Keratinocyte (primary cell): ENCODE data around the gene TOMM6. TPM values are rescaled to one million over a fixed set of nuclear protein-coding genes. Genes with fewer than 3 reads are reported as not detected.

Experiments used
- DNase-seq: peaks from one replicate; pipeline ENCODE4 v3.0.0-alpha.2; 2011; ENCODE audit warnings: low read depth, missing footprints, low spot score
- FAIRE-seq: peaks from 2 replicates; lab custom pipeline; 2011; peaks lifted over from hg19 to GRCh38; lab: Jason Lieb, UNC
- H2AFZ ChIP-seq: 2 replicates; pipeline ENCODE4 v1.6.0; 2012; ENCODE audit warnings: low read length, control low read depth, inconsistent platforms; ENCODE audit not compliant: control insufficient read depth
- H3K27ac ChIP-seq: 2 replicates; pipeline ENCODE4 v1.5.1; 2011; ENCODE audit warnings: low read length; ENCODE audit not compliant: control insufficient read depth, insufficient read depth
- H3K27me3 ChIP-seq: 3 replicates; pipeline ENCODE4 v1.6.0; 2011; ENCODE audit warnings: low read length; ENCODE audit not compliant: control insufficient read depth, insufficient read depth; ENCODE audit errors: extremely low read depth
- H3K36me3 ChIP-seq, 2 experiments: 2 replicates in 1 of 2; 3 replicates in 1 of 2; pipeline ENCODE4 v1.5.1; 2011; ENCODE audit warnings: low read length in 2 of 2, mild to moderate bottlenecking in 1 of 2; ENCODE audit not compliant: control insufficient read depth in 2 of 2, insufficient read depth in 2 of 2; ENCODE audit errors: extremely low read depth in 1 of 2
- H3K4me1 ChIP-seq: 3 replicates; pipeline ENCODE4 v1.5.1; 2011; ENCODE audit warnings: low read length; ENCODE audit not compliant: control insufficient read depth, insufficient read depth; ENCODE audit errors: extremely low read depth
- H3K4me2 ChIP-seq: 3 replicates; pipeline ENCODE4 v1.6.0; 2011; ENCODE audit warnings: low read depth, low read length; ENCODE audit not compliant: control insufficient read depth, insufficient read depth; ENCODE audit errors: extremely low read depth
- H3K4me3 ChIP-seq, 3 experiments: fragments of 200-600 bp in 1 of 3; sonication (generic) in 1 of 3; 2 replicates in 2 of 3; 3 replicates in 1 of 3; pipeline ENCODE4 v1.5.1; 2011 to 2016; ENCODE audit warnings: low read length in 3 of 3, mild to moderate bottlenecking in 3 of 3, control low read depth in 2 of 3, inconsistent platforms in 1 of 3, low read depth in 1 of 3, mixed read lengths in 1 of 3, mixed run types in 1 of 3, moderate library complexity in 1 of 3; ENCODE audit not compliant: control insufficient read depth in 2 of 3, insufficient read depth in 2 of 3; ENCODE audit errors: extremely low read depth in 1 of 3
- H3K79me2 ChIP-seq: 2 replicates; pipeline ENCODE4 v1.6.0; 2012; ENCODE audit warnings: low read length; ENCODE audit not compliant: control insufficient read depth, insufficient read depth
- H3K9ac ChIP-seq: 3 replicates; pipeline ENCODE4 v1.6.0; 2011; ENCODE audit warnings: low read length; ENCODE audit not compliant: control insufficient read depth, insufficient read depth; ENCODE audit errors: extremely low read depth
- H3K9me1 ChIP-seq: 3 replicates; pipeline ENCODE4 v1.6.0; 2011; ENCODE audit warnings: low read length; ENCODE audit not compliant: control insufficient read depth, insufficient read depth; ENCODE audit errors: extremely low read depth
- H3K9me3 ChIP-seq: 2 replicates; pipeline ENCODE4 v1.5.1; 2012; ENCODE audit warnings: low read depth, low read length; ENCODE audit not compliant: control insufficient read depth
- H4K20me1 ChIP-seq: 3 replicates; pipeline ENCODE4 v1.6.0; 2011; ENCODE audit warnings: low read length; ENCODE audit not compliant: control insufficient read depth, insufficient read depth; ENCODE audit errors: extremely low read depth
- CTCF ChIP-seq, 3 experiments: IDR thresholded peaks in 1 of 3; conservative IDR thresholded peaks in 1 of 3; optimal IDR thresholded peaks in 1 of 3; 2 replicates in 2 of 3; 3 replicates in 1 of 3; pipeline versions ENCODE3 to v1.5.1; 2011; ENCODE audit warnings: low read length in 3 of 3, mild to moderate bottlenecking in 3 of 3, moderate library complexity in 2 of 3, control low read depth in 1 of 3, inconsistent platforms in 1 of 3; ENCODE audit not compliant: insufficient read depth in 2 of 3; ENCODE audit errors: extremely low read depth in 1 of 3
- EZH2 ChIP-seq: IDR thresholded peaks from one replicate; pipeline ENCODE4 v1.6.1; 2012; ENCODE audit warnings: inconsistent platforms, mild to moderate bottlenecking, low read length, moderate library complexity
- dilution Hi-C: fragments of 300-500 bp; cut with MboI; formaldehyde crosslinking; loops from one replicate; pipeline ENCODE4 v1.7.0; 2020; ENCODE audit warnings: low sequenced_read_pairs; ENCODE audit not compliant: extremely low pct_ligation_motif_present
- polyA plus RNA-seq, 5 experiments: library from polyadenylated mRNA; depleted of rRNA in 3 of 5; stranded (reverse) in 3 of 5; stranded (forward) in 1 of 5; unstranded in 1 of 5; fragments of >200 nt; gene quantifications; 1 replicate in 1 of 5; 2 replicates in 3 of 5; 3 replicates in 1 of 5; pipeline versions ENCODE4 v1.2.1 to v1.2.3, GENCODE V29; 2011 to 2012; ENCODE audit warnings: missing spikeins in 2 of 5, low read depth in 1 of 5, low replicate concordance in 1 of 5

The TOMM6 gene
- polyA plus RNA-seq, 1 donor (not counting 4 experiments of a cell fraction or from before 2014, with no cell fraction given), result 374 TPM

GRCh38 chr6:41767112-41767833 is 20.2 kb upstream of the TOMM6 start:
- H3K9ac ChIP-seq, result peak overlapping the region; percentile 4
- DNase-seq, result no peak
- H3K27me3 ChIP-seq, result no peaks in the 10 kb centered on the region
- H3K36me3 ChIP-seq, result peaks cover 2 to 5% of the 10 kb centered on the region in 2 experiments
- H3K4me1 ChIP-seq, result peaks cover 23% of the 10 kb centered on the region
- dilution Hi-C loops, result no loop called here
- no peaks in the 10 kb centered on the region for H3K9me1 ChIP-seq
- no peak overlapping the region for H3K4me3 ChIP-seq
- H3K4me2 ChIP-seq, result peak overlapping the region; percentile 29
- peak overlapping the region; percentile 9 for H3K27ac ChIP-seq
- no peaks in the 10 kb centered on the region for H3K79me2 ChIP-seq
- TF ChIP-seq CTCF (optimal IDR thresholded peaks at IDR 0.05 in 1 of 3, IDR thresholded peaks at IDR 0.05 in 1 of 3, conservative IDR thresholded peaks at IDR 0.05 in 1 of 3; ENCODE audit: extremely low read depth in 1 of 3, insufficient read depth in 2 of 3, low read length in 3 of 3) (no peak), EZH2 (no peak)
- H2AFZ ChIP-seq, result no peak overlapping the region
- H3K9me3 ChIP-seq, result no peaks in the 10 kb centered on the region
- H4K20me1 ChIP-seq, result no peaks in the 10 kb centered on the region
- peak; percentile 90 for FAIRE-seq

DNA sequence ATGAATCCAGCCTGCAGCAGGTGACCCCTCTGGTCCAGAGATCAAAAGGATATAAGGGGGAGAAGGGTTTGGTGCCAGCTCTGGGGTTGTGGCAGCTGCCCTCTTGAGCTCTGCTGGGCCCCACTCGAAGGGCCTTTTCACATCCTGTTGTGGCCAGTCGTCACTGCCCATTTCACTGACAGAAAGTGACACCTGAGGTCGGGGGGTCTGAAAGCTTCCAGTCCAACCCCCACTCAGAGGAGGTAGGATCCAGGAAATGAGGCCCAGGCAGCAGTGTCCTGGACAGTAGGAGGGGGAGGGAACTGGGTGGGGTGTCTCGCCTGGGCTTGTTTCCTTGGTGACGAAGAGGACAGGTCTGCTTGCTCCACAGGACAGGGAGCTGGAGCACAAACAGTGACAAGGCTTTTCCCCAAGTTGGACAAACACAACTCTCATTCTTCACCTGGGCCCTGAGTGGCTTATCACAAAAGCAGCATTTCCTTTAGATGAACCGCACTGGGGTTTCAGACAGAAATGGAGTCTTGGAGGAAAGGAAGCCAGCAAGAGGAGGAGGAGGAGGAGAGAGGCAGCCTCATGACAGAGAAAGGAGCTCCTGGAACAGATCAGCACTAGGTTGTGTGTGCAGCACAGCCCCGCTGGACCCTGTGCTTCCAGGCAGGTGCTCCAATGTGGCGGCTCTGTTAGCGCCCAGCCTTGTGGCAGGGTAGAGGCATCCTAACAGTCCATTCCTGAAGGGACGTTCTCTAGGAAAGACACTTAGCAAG is 18.8 kb upstream of the TOMM6 start:
- H4K20me1 ChIP-seq, result no peaks in the 10 kb centered on the region

More for the DNA sequence above, 18.8 kb upstream of the TOMM6 start:
- dilution Hi-C loops, result no loop called here
- Histone ChIP-seq H3K36me3 (peaks cover 2 to 8% of the 10 kb centered on the region in 2 experiments), H3K27me3 (no peaks in the 10 kb centered on the region), H2AFZ (no peak overlapping the region), H3K9me1 (no peaks in the 10 kb centered on the region), H3K79me2 (no peaks in the 10 kb centered on the region), H3K27ac (no peak overlapping the region), H3K4me3 (no peak overlapping the region), H3K9me3 (no peaks in the 10 kb centered on the region), H3K4me1 (peaks cover 23% of the 10 kb centered on the region), H3K4me2 (no peak overlapping the region), H3K9ac (no peak overlapping the region)
- DNase-seq, result no peak
- no peak for TF ChIP-seq CTCF (optimal IDR thresholded peaks at IDR 0.05 in 1 of 3, IDR thresholded peaks at IDR 0.05 in 1 of 3, conservative IDR thresholded peaks at IDR 0.05 in 1 of 3; ENCODE audit: extremely low read depth in 1 of 3, insufficient read depth in 2 of 3, low read length in 3 of 3)
- TF ChIP-seq EZH2, result no peak
- no peak for FAIRE-seq
